Fibroblast of skin of abdomen (primary cell): ENCODE measurements around the gene SLC8A2.
"Not testable (repeated sequence)": the region's sequence is repeated elsewhere in the genome, so short reads cannot be mapped to it uniquely, and the experiment has no call there.

Experiments
- DNase-seq: peaks from one replicate; pipeline ENCODE4 v3.0.0-alpha.2; 2013

SLC8A2 gene

DNA sequence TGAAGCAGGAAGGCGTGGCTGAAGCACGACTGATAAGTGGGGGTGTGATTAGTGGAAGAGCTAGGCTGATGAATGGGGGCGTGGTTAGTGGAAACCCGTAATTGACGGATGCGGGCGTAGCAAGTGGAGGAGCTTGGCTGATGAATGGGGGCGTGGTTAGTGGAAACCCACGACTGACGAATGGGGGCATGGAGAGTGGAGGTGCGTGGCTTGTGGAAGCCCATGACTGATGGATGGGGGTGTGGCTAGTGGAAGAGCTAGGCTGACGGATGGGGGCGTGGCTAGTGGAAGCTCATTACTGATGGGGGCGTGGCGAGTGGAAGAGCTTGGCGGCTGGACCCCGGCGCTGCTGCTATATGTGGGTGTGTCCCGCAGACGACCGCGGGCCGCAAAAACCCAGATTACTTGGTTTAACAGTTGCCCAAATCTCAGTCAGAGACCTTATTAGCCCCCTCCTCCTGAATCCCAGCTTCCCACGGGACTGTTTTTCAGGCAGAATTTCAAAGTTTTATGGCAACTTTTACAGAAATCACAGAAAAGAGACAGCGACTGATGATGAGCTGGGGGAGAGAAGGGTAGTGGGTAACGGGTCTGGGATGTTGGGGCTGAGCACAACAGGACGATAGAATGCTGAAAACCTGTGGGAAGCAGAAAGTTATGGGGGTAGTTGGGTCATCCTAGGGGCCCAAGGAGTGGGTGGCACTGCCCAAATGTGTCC lies 43.4 kb downstream of the SLC8A2 start:
- peak; percentile 100 for DNase-seq

DNA sequence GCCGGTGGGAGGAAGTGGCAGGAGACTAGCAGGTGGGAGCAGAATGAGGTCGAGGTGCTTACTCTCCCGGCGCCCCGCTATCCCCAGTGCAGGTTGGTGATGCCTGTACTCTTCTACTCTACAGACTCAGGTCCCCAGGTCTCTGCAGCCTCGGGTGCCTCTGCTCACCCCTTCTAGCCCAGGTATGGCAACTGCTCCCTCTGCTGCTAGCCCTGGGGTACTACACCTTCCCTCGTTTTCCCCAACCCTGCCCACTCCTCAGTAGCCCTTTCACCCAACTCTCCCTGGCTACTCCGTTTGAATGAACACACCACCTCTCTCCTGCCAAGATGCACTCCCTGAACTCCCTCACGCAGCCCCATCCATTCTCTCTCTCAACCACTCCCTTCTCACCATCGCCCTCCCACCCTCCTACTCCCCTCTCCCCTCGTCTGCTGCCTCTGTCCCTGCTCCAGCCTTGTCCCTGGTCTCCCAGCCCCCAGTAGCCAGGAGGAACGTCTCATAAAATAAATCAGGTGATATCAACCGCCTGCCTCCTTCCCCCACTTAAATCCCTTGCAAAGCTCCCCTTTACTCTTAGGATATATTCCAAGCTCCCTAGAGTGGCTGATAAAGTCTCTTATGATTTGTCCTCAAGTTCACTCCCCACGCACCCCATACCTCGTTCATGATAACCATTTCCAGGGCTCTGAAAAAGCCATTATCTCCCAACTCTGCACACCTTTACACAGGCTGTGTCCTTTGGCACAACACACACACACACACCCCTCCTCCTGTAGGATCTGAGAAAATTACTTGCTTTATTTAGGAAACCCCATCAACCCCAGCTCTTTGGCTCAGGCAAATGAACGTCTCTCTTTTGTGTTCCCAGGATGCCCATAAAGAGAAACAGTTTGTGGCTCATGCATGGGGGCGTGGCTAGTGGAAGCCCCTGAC lies 44.2 kb downstream of the SLC8A2 start:
- DNase-seq, result peak; percentile 62

DNA sequence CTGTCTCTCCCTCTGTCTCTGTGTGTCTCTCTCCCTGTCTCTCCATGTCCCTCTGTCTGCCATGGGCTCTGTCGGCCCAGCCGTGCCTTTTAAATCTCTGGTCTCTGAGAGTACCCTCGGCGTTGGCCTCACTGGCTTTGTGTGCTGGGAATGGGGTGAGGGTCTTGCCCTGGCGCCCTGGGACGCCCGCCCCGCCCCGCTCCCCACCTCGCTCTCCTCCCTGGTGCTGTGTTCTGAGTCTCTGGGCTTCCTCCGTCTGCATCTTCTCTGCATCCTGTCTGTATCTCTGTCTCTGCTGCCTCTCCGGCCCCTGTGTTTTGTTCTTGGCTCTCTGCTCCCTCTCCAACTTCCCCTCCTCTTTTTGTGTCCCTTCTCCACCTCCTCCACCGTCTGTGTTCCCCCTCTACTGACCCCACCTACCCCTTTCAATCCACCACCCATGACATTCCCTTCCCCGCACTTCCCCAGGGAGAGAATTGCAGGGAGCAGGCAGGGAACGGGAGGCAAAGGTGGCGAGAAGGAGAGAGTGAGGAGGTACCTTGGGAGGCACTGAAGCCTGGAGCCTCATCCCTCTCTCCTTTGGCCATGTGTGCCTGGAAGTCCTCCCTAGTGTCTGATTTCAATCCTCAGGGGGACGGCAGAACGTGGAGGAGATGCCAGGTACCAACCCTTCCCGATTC lies 48.4 kb downstream of the SLC8A2 start:
- DNase-seq, result no peak

DNA sequence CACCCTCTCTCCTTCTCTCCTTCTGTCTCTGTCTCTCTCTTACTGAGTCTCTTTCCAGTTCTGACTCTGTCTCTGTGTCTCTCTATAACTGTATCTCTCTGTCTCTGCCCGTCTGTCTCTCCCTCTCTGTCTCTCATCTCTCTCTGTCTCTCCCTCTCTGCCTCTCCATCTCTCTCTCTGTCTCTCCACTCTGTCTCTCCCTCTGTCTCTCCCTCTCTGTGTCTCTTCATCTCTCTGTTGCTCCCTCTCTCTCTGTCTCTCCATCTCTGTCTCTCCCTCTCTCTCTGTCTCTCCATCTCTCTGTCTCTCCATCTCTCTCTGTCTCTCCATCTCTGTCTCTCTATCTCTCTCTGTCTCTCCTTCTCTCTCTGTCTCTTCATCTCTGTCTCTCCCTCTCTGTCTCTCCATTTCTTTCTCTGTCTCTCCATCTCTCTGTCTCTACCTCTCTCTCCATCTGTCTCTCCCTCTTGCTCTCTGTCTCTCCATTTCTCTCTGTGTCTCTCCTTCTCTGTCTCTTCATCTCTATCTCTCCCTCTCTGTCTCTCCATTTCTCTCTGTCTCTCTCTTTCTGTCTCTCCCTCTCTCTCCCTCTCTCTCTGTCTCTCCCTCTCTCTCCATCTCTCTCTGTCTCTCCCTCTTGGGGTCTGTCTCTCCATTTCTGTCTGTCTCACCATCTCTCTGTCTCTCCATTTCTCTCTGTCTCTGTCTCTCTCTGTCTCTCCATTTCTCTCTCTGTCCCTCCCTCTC lies 49.1 kb downstream of the SLC8A2 start:
- no peak for DNase-seq

DNA sequence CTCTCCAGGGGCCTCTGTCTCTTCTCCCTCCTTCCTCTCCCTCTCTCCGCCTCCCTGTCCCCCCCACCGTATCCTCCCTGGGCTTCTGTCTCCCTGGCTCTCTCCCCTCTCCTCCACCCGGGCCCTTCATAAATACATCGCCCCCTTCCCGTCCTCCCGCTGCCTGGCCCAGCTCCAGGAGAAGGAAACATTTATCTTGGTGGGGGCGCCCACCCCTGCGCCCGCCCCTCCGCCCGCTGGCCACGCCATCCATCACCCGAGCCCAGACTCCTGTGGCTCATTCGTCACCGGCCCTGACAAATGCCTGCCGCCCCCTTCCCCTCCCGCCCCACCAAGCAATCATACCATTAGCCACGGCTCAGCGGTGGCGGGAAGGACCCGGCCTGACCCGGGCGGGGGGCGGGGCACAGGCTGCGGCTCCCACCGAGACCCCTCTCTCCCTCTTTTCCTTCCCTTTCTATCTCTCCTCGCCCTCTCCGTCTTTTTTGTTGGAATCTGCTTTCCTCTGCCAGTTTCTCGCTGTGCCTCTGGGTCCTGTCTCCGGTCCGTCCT lies 49.8 kb downstream of the SLC8A2 start:
- DNase-seq, result peak; percentile 93

DNA sequence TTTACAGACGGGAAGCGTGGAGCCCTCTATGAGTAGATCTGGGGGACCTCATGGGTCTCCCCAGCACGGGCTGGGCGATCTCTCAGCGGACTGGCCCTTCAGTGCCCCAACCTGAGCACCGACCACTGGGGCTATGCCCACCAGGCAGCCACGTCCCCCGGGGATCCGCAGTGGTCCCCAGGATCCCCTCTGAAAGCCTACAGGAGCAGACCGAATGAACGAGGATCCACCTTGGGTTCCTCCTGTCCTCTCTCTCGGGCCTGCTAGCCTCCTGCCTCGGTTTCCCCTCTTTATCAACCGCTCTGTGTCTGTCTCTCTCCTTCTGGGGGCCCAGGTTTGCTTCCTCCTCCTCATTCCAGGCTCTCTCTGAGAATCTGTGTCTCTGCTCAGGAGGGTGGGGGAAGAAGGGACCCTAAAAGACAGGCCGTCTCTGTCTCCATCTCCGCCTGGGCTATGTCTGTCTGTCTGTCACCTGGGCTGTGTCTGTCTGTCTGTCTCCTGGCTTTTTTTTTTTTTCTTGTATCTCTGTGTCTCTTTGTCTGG lies 50.4 kb downstream of the SLC8A2 start:
- no peak for DNase-seq

DNA sequence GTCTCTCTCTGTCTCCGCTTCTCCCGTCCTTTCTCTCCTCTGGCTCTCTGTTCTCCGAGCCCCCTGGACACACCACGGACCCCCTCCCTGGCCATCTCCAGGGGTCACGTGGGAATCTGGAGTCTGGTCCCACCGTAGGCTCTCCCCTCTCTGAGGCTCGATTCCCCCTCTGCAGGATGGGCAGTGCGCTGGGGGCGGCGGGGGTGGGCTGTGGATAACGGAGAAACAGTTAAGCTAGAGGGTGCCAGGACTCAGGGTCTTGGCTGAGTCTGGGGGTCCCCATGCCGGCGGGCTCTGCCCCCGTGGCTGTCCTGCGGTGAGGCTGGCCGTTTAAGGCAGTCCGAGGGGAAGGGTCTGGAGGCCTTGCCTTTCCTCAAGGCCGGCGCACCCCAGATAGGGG lies 51.9 kb downstream of the SLC8A2 start:
- DNase-seq, result no peak

DNA sequence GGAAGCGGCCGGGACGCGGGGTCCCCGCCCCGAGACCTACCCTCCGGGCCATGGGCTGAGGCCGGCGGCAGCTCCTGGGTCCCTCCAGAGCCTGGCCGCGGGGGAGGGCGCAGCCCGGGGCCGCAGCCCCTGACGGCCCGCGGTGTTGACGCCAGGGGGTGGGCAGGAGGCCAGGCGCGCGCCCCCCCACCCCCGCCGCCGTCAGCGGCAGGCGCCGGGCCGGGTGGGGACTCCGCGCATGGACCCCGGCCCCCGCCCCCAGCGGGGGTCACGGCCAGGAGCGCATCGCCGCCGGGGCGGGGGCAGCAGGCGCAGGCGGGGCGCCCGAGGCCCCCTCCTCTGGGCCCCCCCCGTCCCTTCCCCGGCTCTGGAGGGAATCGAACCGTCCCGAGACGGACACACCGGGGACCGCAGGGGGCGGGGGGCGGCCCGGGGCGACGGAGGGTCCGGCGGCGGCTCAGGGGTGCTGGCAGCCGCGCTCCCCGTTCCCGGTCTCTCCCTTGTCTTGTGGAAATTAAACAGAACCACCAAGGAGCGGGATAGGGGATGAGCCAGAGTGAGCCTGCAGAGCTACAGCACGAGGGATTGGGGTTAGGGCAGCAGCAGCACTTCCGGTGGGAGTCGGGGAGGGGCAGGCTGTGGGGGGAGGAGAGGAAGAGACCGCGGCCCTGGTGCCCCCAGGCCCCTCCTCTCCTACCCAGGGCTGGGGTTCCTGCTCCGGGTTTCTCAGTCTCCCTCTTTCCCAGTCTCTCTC lies 52.5 kb downstream of the SLC8A2 start, which contains the start of gene MEIS3:
TSS of gene MEIS3 (minus strand) at position 498 of the 754 bp plus-strand sequence. CDS start at position 52, 446 bp downstream.
- peak; percentile 44 for DNase-seq

DNA sequence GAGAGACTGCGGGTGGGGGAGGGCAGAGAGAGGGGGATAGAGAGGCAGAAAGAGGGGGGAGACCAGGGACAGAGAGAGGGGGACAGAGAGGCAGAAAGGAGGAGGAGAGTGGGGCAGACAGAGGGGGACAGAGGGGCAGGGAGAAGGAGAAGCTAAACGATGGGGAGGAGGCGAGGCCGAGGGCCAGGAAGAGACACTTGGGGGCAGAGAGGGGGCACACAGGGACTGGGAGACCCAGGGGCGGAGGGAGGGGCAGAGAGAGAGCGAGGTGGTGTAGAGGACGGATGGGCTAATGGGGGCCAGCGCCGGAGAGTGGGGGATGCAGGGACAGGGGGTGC lies 53.0 kb downstream of the SLC8A2 start:
- no peak for DNase-seq

DNA sequence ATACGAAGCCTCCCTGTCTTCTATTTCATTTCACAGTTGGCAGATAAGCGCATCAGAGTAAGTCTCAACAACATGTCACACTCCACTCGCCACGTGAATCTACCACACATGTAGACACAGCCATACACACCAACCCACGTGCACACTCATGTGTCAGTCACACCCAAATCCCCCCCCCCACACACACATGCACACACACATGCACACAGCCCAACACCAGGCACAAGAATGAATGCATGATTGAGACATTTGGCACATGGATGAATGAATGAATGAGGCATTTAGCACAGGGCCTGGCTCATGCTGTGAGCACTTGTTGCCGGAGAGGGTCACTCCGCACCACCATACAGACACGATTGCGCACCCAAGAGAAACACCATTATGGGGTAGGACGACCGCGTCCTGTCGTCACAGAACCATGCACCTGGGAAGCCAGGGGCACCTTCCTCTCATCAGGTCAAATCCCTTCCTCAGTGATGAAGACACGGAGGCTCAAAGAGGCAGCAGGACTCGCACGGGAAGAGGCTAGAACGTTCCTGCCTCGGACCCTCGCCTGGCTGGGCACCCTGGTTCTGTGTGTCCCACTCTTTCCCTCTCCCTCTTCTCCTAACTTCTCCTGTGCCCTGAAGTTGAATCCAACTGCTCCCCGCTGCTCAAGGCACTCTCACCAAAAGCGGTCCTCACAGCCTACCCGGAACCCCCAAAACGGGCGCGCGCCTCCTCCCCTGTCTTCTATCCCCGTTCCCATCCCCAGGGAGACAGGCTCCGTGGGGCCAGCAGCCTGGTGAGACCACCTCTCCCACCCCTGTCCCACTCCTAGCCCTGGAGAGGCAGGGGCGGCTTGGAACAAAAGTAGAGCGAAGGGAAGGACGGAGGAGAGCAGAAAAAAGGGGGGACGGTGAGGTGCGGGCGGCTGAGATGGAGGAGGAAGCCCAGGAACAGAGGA lies 53.7 kb downstream of the SLC8A2 start:
- DNase-seq, result no peak

DNA sequence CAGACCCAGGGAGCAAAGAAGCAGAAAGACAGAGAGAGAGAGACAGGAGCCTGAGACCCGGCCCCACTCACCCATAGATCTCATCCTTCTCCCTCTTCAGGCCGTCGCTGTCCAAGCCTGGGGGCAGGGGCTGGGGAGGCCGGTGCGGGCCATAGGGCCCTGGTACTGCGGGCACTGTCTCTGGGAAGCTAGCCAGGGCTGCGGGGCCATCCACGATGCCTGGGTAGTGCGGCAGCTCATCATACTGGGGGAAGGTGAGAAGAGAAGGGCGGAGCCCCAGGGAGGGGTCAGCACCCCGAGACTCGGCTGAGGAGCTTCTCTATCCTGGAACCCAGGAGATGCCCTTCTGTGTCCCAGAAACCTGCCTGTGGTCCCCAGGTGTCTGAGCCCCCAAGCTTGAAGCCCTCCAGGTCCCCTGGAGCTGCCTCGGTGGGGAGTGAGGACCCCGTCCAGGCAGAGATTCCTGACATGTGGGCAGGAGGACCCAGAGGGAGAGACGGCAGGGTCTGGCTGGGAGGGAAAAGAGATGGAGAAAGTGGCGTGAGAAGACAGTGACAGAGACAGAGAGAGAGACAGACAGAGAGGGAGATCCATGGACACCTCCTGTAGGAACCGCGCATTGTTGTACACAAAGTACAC lies 54.5 kb downstream of the SLC8A2 start:
- DNase-seq, result no peak

DNA sequence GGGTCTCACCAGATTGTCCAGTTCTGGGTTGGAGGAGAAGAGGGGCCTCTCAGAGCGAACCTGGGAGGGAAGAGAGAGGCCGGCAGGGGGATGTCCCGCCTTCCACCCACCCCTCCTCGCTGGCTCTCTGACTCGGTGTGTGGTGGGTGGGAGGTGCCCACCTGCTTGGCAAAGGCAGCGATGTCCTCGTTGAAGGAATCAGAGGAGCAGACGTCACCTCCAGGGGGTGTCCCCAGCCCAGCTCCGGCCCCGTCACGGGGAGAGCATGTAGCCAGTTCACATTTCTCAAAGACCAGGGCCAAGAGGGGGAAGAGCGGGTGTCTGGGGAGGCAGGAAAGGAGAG lies 55.1 kb downstream of the SLC8A2 start:
- no peak for DNase-seq

DNA sequence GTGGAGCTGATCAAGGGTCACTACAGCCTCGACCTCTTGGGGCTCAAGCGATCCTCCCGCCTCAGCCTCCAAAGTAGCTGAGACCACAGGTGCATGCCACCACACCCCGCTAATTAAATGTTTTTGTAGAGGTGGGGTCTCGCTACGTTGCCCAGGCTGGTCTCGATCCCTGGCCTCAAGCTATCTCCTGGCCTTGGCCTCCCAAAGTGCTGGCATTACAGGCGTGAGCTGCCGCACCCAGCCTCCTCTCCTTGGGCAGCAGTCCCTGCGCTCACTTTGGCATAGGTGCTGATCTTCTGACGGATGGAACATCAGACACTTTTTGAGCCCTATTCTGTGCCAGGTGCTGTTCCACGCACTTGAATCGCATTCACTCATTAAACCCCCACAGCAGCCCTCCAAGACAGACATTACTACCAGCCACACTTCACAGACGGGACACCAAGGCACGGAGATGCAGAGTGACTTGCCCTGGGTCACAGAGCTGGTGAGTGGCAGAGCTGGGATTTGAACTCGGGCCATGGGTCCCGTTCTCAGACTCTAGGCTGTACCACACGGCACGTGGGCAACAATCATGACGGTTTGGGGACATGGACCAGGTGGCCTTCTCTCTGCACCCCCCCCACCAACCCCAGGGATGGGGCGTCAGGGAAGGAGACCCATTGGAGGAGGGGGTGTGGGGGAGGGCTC lies 55.6 kb downstream of the SLC8A2 start:
- DNase-seq, result no peak

DNA sequence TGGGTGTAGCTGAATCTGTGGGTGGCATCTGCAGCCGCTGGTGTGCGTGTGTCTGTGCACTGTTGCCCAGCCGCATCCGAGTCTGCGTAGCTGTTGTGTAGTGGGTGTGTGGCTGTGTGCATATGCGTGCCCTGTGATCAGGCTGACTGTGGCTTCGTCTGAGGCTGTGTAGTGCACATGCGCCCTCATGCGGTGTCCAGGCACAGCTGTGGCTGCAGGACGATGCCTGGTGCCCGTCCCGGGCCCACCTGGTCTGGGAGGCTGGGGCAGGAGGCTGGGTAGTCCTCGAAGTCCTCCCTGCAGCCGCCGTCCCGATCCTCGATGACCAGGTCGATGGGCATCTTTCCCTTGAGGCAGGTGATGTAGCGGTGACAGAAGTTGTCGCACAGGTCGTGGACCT lies 57.2 kb downstream of the SLC8A2 start:
- DNase-seq, result no peak

DNA sequence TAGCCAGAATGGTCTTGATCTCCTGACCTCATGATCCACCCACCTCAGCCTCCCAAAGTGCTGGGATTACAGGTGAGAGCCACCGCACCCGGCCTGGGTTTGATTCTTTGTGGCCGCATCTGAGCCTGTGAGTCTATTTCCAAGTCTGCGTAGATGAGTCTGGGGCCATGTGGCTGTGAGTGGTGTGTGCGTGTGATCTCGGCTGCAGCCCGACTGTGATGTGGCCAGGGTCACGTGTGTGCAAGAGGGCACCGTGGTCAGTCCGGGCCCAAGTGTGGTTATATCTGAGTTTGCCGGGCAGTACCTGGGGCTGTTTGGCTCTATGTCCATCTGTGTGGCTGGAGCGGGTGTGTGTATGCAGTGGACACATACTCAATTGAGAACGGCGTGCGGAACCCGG lies 57.8 kb downstream of the SLC8A2 start:
- DNase-seq, result no peak

DNA sequence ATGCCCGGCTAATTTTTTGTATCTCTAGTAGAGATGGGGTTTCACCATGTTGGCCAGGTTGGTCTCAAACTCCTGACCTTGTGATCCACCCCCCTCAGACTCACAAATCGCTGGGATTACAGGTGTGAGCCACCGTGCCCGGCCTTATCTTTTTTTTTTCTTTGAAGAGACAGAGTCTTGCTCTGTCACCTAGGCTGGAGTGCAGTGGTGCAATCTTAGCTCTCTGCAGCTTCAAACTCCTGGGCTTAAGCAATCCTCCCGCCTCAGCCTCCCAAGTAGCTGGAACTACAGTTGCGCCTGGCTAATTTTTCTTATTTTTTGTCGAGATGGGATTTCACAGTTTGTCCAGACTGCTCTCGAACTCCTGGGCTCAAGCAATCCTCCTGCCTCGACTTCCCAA lies 60.0 kb downstream of the SLC8A2 start:
- DNase-seq, result not testable (repeated sequence)

DNA sequence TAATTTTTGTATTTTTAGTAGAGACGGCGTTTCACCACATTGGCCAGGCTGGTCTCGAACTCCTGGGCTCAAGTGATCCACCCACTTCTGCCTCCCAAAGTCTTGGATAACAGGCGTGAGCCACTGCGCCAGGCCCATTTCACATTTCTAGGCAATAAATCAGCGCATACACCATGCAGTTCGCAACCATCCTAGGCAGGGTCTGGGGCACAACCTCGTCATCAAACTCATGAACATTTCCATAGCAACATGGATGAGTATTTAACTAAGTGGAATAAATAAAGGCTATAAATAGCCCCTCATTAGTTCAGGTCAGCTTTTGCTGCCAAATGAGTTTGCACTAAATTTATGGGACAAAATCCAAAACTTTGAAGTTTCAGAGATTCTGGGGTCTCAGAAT lies 60.6 kb downstream of the SLC8A2 start:
- no peak for DNase-seq

DNA sequence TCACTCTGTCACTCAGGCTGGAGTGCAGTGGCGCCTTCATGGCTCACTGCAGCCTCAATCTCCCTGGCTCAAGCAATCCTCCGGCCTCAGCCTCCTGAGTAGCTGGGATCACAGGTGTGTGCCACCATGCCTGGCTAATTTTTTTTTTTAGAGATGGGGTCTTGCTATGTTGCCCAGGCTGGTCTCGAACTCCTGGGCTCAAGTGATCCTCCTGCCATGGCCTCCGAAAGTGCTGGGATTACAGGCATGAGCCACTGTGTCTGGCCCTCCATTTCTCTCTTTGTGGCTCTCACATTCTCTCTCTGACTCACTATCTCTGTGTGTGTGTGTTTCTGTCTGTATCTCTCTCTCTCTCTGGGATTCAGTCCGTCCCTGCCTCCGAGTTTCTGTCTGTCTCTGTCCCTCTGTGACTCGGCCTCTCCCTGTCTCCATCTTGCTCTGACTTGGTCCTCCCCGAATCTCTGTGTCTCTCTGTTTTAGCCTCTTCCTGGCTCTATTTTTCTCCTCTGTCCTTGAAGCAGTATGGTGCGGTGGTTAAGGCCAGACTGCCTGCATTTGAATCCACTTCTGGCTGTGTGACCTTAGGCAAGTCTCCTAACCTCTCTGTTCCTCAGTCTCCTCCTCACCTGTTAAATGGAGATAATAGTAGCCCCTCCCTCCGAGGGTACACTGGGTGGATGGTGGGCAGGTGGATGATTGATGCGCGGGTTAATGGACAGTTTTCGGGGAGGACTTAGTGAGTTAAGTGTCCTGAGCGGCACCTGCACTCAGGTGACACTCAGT lies 63.3 kb downstream of the SLC8A2 start:
- DNase-seq, result no peak
